Hepatocyte (in vitro differentiated cells): ENCODE measurements around the gene TMOD2.

ENCODE experiments used
- EZH2 ChIP-seq: fragments of 200-600 bp; sonication (generic); IDR thresholded peaks from 2 replicates; pipeline ENCODE4 v1.6.1; 2016; ENCODE audit warnings: antibody characterized with exemption, mild to moderate bottlenecking, borderline replicate concordance
- TF ChIP-seq, protein P1 (sequence below): fragments of 200-600 bp; sonication (generic); IDR thresholded peaks from 2 replicates; pipeline ENCODE4 v1.5.1; 2016; ENCODE audit warnings: antibody characterized with exemption, mild to moderate bottlenecking; ENCODE audit not compliant: poor library complexity

DNA sequence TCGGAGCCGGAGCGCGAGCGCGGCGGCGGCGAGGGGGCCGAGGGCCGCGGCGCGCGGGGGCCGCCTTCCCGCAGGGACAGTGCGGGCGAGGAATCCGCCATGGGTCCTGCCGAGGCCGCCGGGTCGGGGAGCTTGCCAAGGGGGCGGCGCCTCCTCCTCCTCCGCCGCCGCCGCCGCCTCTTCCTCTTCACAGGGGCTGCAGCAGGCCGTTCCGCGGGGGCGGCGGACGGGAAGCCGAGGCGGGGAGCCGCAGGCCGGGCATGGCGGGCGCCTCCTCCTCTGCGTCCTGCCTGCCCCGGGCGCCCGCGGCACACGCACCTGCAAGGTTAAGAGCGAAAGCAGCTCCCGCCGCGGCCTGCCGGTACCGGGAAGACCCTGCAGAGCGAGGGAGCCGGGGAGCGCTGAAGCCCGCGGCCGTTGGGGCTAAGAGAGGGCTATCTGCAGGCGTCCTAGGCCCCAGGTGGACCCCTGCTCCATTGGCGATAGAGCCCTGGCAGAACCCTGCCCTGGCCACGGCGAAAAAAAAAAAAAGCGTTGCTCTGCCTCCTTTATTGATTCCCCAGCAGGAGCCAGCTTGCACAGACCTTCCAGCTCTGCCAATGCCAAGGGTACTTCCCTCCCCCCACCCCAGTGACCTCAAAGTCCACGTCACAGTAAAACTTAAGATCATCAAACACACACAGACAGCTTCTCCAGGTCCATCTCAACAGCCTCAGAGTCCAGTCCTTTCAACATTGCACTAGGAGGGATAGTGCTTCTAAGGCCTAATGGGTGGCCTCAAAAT lies 13.7 kb upstream of the TMOD2 start, which contains the start of gene LYSMD2:
- TF ChIP-seq EZH2, result no peak
- TF ChIP-seq, protein P1, sequence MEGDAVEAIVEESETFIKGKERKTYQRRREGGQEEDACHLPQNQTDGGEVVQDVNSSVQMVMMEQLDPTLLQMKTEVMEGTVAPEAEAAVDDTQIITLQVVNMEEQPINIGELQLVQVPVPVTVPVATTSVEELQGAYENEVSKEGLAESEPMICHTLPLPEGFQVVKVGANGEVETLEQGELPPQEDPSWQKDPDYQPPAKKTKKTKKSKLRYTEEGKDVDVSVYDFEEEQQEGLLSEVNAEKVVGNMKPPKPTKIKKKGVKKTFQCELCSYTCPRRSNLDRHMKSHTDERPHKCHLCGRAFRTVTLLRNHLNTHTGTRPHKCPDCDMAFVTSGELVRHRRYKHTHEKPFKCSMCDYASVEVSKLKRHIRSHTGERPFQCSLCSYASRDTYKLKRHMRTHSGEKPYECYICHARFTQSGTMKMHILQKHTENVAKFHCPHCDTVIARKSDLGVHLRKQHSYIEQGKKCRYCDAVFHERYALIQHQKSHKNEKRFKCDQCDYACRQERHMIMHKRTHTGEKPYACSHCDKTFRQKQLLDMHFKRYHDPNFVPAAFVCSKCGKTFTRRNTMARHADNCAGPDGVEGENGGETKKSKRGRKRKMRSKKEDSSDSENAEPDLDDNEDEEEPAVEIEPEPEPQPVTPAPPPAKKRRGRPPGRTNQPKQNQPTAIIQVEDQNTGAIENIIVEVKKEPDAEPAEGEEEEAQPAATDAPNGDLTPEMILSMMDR, result no peak
